ENCODE measurements around the gene SCRN1. TPM values are rescaled to one million over a fixed set of nuclear protein-coding genes. Genes with fewer than 3 reads are reported as not detected.
"Not testable (repeated sequence)": the region's sequence is repeated elsewhere in the genome, so short reads cannot be mapped to it uniquely, and the experiment has no call there.

SCRN1 gene
- total RNA-seq, 1 donor from 2014 or later, result 86.0 TPM

DNA sequence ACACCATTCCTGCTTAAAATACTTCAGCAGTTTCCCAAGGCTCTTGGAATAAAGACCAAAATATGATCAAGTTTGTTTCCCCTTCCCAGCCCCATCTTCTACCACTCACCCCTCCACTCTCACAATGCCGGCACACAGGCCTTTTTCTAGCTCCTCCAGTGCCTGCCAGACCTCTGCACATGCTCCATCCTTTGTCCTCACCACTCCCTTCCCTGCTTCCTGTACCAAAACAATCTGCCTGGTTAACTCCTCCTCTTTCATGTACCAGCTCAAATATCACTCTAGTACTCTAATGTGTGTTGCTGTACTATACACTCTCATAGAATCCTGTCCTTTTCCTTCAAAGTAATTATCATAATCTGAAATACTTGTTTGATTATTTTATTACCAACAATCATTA lies 19.4 kb downstream of the SCRN1 start:
- DNase-seq (ENCODE audit: low read depth), result peak; percentile 17

DNA sequence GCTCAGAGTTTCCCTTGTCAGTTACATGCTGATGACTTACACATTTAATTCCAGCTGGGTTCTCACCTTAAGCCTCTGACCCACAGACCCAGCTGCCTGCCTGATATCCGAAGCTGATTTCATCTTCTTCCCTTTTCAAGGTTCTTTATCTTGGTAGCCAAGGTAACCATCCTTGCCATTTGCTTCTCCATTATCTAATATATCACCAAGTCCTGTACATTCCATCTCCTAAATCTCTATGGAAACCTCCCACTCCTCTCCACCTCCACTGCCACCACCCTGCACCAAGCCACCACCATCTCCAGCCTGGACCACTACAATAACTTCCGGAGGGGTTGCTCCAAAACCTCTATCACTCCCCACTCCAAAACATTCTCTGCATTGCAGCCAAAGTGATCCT lies 19.9 kb downstream of the SCRN1 start:
- DNase-seq (ENCODE audit: low read depth), result no peak

DNA sequence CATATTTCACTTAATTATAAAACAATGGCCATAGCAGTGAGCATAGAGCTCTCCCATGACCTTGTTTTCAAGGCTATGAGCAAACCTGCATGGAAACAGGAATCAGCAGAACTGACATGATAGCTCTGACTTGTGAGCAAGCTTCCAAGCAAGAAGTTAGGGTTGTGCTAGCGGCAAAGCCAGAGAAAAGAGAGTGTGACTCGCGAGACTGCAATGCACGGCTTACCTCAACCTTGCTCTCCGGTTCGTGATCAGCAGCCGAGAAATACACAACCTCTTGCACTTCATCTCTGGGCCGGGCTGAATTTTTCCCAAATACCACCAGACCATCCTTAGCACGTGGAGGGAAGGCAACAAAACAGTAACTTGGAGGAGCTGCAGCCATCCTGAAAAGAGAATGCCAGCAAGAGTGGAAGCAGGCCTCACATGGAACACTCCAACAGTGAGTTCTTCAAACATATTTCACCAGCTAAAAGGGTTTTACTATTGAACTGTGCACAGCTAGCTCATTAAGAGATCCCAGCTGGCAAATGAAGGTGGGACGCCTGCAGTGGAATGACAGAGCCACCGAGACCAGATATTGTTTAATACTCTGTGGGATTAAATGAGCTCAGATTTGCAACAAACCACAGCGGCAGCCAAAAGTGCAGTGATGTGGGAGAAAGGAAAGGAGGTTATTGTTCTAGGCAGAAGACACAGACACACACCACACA lies 20.8 kb downstream of the SCRN1 start:
- DNase-seq (ENCODE audit: low read depth), result peak; percentile 30

DNA sequence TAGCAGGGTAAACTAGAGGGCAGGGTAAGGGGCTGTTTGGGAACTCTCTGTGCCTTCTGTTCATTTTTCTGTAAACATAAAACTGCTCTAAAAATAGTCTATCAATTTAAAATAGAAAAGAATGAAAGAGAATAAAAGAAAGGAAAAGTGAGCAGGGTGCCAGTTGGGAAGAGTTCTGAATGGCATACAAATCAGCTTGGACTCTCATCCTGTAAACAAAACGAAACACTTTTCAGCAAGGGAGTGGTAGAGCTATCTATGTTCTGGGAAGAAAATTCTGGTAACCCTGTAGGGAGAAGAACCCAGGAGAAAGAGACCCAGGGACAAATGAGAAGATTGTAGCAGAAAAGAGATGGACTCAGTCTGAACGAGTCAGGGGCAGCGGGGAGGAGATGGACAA lies 24.6 kb downstream of the SCRN1 start:
- no peak for DNase-seq (ENCODE audit: low read depth)

DNA sequence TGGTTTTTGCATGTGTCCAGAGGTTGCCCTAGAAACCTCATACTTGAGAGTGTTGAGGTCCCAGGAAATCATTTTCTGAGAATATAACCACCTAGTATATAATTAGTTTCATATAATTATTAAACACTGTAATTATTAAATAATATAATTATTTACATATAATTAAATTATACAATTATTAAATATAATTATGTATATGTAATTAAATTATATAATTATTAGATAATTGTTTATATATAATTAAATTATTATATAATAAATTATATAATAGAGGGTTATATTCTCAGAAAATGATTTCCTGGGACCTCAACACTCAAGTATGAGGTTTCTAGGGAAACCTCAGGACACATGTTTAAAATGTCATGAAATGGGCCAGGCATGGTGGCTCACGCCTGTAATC lies 27.6 kb downstream of the SCRN1 start:
- no peak for DNase-seq (ENCODE audit: low read depth)

DNA sequence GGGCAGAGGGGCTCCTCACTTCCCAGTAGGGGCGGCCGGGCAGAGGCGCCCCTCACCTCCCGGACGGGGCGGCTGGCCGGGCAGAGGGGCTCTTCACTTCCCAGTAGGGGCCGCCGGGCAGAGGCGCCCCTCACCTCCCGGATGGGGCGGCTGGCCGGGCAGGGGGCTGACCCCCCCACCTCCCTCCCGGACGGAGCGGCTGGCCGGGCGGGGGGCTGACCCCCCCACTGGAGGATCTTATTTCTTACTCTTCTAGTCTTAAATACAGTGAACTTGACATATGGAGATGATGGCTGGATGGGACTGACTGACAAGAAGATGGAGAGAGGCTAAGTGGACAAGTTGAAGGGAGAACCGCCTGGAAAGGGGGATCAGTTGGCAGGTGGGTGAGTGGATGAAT lies 28.0 kb downstream of the SCRN1 start:
- DNase-seq (ENCODE audit: low read depth), result not testable (repeated sequence)

DNA sequence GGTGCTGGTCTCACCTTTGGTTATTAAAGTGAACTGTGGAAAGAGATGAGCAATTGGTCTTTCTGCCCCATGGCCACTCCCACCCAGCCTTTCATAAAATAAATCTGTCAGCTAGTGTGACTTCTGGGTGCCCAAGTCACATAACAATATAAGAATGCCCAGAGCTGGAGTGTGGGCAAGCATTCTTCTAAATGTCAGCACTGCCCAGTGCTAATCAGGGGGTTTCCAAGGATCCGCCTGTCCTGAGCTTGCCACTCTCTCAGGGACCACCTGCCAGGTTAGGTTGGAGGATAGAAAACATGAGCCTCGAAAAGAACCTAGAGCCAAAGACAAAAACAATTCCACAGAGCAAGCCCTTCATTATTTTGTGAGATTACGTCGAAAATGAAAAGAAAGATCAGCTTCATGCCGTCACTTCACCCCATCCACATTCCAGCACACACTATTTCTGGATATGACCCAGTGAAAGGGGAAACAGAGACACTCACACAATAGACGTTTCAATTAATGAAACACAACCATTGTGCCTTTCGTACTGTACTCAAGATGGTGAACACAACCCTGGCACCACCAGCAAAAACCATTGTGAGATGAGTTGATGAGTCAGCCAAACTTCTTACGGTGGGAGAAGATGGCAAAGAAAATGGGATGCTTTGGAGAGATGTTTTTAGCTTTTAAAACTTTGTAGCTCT lies 30.8 kb downstream of the SCRN1 start:
- DNase-seq (ENCODE audit: low read depth), result peak; percentile 12

DNA sequence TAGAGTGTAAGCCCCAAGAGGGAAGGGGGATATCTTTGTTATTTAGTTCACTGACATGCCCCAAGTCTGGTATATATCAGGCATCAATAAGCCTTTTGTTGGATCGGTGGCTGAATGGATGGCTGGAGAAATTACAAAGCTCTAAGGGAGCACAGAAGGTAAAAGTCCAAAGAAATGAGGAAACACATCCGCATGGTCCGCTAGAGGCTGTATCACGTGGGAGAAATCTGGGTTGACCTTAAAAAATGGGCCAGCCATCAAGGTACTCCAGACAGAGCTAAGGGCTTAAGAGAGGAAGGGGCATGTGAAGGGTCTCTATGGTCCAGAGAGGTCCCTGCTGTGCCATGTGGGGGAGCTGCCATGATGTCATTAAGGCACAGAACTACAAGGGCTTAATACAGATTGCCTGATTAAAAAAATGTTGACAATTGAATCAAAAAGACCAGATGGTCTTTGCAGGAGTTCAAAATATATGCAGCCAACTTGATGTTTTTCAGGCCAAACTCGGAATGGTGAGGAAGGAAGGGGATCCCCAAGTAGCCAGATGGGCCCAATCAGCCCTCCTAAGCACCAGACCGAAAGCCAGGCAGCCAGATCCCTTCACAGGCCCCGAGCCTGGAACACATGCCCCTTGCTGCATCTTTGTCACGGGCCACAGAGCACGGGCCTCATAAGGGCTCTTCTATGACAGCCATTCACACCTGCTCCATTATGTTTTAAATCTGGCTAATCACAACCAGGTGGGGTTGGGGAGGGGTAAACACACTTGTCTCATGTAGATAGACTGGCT lies 31.9 kb downstream of the SCRN1 start:
- DNase-seq (ENCODE audit: low read depth), result no peak

DNA sequence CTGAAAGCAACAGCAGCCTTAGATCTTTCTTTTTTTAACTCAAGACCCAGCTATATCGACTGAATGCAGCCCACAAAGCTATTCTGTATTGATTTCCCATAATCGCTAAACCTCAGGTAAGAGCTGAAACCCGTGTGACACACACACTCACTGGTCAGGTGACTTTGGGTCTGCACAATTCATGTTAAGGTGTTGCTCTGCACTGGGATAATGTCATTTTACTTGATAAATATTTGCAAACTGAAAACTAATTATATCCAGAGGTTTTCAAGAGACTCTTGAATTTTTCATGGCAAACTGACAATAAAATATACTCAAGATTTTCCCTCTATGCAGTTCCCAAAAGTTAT lies 33.1 kb downstream of the SCRN1 start:
- no peak for DNase-seq (ENCODE audit: low read depth)

DNA sequence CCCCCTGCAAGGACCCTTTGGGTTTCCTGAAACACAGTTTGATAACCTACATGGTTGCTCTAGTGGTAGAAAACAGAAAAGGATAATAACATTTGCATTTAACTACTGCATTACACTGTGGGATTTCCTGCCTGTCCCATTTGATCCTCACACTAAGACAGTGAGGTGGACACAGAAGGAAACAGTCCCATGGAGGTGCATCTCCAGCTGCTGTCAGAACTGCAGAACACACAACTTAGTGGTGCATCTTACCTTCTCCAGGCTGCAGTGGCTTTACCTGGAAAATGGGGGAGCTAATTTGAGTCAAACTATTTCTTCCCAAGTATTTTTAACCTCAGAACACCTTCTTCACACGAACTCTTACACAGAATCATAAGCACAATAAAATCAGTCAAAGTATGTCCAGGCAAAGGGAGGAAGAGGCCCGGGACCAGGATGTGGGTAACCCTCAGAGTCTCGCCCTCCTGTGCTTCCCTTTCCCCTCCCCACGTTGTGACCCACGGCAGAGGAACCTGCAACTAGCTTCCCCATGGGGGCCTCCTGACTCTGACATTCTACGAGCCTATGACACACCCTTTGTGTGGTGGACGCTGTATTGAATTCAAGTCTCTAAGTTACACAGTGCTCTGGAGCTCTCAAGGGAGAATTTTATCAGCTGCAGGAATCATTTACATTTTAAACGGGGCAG lies 33.7 kb downstream of the SCRN1 start:
- DNase-seq (ENCODE audit: low read depth), result no peak

DNA sequence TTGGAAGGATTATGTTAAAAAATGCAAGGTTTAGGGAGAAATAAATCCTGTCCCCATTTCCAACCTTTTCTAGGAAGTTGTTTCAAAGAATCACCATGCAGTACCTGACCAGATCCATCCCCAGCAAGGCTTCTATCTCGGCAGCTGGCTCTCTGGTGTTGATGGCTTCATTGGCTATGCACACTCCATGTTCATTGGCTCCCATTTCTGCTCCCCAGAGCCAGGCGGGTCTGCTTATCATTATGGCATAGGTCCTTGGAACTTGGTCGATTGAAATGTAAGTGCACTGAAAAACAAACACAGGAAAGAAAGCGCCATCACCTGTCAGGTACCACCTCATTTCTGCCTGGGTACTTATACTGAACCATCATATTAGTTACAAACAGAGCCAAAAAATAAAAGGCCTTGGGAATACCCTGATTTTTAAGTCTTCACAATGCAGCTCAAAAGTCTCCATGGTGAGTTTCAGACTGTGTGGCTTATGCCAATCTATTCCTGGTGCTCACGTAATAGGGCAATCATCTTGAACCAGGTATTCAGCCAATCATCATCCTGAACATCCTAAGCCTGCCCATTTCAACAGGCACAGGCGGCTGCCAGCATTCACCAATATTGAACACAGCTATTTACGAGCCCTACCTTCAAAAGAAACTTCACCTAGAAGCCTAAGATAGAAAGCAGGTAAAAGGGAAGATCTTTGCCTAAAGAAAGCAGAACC lies 34.4 kb downstream of the SCRN1 start:
- no peak for DNase-seq (ENCODE audit: low read depth)

DNA sequence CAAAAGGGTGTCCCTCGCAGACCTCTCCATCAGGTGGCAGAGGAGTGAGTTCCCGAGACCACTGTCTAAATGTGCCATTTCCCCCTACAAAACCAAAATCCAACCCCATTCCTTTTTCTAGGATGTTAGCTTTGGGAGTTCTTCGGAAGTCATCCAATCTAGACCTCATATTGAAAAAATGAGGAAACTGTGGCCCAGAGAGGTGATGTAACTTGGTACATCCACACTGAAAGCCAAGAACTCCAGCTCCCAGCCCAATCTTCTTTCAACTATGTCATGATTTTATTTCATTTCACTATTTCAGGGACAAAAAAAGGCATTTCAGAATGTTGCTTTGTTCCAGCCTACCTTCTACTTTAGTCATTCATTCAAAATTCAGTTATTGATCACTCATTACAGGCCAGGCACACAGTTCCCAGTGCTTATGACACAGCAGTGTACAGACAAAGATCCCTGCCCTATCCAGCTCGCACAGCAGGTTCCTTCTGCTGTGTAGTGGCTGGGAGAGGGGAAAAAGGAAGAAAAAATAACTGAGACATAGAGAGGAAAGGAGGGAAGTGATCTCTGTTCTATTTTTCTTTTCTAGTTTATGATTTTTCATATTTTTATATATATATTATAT lies 35.8 kb downstream of the SCRN1 start:
- DNase-seq (ENCODE audit: low read depth), result no peak

DNA sequence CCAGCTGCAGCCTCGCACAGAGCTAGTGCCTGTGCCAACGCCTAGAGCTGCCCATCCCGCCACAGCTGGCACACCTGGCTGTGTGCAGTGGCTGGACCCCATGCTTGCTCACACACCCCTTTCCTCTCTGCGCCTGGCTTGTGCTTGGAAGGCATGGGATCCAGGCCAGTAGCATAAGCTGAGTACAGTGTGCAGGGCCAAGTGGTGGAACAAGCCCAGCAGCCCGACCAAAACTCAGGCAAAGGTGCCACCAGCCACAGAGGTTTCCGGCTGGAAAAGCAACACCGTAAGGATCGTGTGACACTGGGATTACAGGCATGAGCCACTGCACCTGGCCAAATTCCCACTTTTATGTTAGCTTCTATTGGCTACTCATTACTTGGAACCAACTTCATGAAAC lies 38.4 kb downstream of the SCRN1 start:
- DNase-seq (ENCODE audit: low read depth), result no peak

DNA sequence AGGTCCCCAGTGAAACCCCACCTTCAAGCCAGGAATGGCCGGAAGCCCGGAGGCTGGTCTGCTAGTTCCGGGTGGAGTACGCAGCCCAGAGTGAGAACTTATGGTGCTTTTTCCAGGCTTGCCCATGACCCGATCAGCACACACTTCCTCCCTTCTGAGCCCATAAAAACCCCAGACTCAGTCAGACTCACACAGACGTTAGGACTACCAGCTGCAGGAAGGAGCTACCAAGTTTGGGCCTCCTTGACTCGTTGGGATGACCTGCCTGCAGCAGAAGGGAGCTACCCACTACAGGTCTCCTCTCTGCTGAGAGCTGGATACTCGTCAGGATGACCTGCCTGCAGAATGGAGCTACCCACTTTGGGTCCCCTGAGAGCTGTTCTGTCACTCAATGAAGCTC lies 39.1 kb downstream of the SCRN1 start:
- no peak for DNase-seq (ENCODE audit: low read depth)

DNA sequence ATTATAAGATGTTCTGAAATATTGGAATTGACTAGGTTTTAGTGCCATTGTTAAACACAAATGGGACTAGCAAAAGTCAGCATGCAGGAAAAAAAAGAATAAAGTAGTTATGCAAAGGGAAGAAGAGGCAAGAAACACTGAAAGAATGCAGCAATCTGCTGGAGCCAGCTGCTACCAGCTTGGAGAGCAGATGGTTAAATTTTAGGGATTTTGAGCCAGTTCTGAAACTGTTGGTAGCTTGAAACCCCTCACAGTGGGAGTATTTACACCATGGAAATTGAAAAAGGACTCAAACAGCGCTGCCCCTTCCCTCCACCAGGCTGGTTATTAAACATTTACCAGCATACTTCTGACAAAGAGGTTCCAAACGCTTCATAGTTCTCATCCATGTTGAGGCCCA lies 41.0 kb downstream of the SCRN1 start:
- no peak for DNase-seq (ENCODE audit: low read depth)

DNA sequence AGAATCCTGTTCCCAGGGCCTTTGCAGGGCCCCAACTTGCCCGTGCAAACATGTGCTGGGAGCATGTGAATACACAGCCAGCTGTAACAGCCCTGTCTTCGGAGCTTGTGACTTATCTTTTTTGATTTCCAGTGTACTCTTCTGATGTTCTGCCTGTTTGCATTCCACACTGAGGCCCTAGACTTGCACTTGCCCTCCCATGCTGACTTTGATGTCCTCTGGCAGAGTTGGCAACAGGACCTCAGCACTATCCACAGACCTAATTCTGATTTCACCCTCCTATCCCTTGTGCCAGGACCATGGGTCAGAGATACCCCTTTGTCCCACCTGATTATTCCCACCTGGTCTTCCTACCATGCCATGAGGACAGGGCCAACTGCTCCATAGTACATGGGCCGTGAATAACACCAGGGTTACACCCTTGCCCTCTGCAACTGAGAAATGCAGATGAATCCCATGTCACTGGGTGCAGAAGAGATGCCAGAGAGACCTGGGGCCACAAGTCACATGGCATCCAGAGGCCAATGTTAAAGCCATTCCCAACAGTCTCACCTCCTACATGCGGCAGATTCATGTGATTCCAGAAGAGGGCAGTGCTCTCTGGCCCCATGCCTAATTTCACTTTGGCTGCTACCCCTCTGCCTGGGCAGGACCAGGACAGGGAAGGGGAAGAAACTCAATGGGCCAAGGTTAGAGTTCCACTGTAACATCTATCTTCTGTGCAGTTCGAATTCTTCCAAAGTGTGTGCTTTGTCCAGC lies 43.0 kb downstream of the SCRN1 start:
- DNase-seq (ENCODE audit: low read depth), result peak; percentile 28

DNA sequence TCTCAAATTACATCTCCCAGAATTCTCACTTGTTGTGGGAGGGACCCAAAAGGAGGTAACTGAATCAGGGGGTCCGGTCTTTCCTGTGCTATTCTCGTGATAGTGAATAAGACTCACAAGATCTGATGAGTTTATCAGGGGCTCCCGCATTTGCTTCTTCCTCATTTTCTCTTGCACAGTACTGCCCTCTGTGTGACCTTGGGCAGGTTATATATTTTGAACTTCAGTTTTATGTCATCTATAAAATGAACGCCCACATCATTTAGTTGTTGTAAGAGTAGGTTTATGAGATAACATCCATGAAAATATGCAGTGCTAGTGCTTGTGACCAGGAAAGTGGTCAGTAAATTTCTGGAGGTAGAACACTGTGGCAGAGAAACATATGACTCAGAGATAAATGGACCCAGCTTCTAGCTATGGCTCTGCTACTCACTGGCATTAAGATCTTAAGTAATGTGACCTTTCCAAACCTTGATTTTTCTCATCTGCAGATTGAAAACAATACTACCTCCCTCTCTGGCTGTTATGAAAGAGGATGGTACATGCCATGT lies 44.3 kb downstream of the SCRN1 start:
- no peak for DNase-seq (ENCODE audit: low read depth)

DNA sequence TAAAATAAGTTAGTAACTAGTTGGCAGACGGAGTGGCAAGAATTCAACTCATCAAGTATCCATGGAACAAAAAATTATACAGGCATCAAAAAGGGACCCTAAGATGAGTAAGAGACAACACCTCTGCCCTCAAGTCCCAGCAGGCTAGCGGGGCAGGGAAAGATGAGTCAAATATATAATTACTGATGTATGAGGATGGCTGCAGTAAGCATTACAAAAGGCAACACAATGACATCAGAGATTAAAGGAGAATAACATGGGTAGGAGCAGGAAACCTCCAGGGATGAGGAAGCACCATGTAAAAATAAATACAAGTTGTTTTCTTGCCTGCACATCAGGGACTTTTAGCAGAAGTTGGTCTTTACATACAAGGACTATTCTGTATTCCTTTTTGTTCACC lies 49.4 kb downstream of the SCRN1 start:
- no peak for DNase-seq (ENCODE audit: low read depth)

DNA sequence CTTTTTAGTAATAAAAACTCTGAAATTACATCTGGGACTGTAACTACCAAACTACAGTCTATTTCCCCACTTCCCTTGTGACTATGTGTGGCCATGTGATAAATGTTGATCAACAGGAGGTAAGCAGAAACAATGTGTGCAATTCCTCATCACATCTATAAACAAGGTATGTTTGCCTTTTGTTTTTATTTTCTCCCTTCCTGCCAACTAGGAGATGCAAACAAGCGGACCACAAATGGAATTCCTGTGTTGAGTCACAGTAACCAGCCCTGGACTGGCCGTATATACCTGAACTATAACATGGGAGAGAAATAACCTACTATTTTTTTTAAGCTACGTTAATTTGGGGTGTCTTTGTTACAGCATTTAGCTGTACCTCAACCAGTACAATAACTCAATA lies 52.5 kb downstream of the SCRN1 start:
- no peak for DNase-seq (ENCODE audit: low read depth)

DNA sequence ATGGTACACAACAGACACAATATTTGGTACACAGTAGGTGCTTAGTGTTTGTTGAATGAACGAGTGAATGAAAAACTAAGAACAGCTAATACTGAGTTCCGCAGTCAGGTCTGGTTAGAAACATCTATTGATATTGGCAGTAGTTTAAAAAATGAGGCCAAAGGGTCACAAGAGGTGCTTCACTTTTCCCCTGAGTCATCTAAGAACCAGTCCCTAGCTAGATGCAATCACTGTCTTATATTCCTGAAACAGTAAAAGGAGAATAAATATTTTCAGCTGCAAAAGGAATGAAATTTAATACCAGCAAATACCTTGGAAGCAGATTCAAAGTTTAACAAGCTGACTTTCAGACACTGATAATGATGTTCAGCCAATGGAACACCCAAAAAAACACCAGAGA lies 54.5 kb downstream of the SCRN1 start:
- DNase-seq (ENCODE audit: low read depth), result no peak
